Neural progenitor cell (in vitro differentiated cells): ENCODE data around the gene TMCC1.

Experiments
- EZH2 ChIP-seq: fragments of 200-600 bp; sonication (generic); IDR thresholded peaks from 2 replicates; pipeline ENCODE4 v1.6.1; 2017; ENCODE audit warnings: antibody characterized with exemption, mild to moderate bottlenecking, moderate library complexity
- TF ChIP-seq, protein P1 (sequence below): fragments of 200-600 bp; sonication (generic); IDR thresholded peaks from 2 replicates; pipeline ENCODE4 v1.5.1; 2017; ENCODE audit warnings: antibody characterized with exemption, mild to moderate bottlenecking

DNA sequence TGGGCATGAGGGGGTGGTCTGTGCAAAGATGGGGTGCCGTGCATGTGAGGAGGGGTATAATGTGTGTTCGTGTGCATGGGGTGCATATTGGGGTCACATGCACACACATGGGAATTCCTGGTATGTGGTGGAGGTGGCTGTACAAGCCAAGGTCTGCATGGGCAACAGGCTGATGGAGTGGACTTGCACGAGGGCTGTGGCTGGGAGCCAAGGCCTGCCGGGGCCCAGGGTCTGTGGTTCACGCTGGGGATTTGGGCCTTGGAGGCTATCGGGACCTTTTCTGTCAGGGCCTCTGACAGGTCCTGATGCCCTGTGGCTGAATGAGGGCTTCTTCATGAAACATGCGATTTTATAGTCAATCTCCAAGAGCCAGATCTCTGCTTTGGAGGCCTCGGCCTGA lies 277.2 kb downstream of the TMCC1 start:
- TF ChIP-seq, protein P1, sequence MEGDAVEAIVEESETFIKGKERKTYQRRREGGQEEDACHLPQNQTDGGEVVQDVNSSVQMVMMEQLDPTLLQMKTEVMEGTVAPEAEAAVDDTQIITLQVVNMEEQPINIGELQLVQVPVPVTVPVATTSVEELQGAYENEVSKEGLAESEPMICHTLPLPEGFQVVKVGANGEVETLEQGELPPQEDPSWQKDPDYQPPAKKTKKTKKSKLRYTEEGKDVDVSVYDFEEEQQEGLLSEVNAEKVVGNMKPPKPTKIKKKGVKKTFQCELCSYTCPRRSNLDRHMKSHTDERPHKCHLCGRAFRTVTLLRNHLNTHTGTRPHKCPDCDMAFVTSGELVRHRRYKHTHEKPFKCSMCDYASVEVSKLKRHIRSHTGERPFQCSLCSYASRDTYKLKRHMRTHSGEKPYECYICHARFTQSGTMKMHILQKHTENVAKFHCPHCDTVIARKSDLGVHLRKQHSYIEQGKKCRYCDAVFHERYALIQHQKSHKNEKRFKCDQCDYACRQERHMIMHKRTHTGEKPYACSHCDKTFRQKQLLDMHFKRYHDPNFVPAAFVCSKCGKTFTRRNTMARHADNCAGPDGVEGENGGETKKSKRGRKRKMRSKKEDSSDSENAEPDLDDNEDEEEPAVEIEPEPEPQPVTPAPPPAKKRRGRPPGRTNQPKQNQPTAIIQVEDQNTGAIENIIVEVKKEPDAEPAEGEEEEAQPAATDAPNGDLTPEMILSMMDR, result no peak
- no peak for TF ChIP-seq EZH2
